B cell (primary cell): ENCODE data around the gene NOC2L. TPM values are rescaled to one million over a fixed set of nuclear protein-coding genes. Genes with fewer than 3 reads are reported as not detected.

Experiments used
- ATAC-seq: fragments of 200-7000 bp; cut with Tn5 transposase; one replicate; pipeline ENCODE4 v1.10.0; 2021; ENCODE audit warnings: low read depth, mild to moderate bottlenecking, moderate number of reproducible peaks, moderate library complexity
- CTCF ChIA-PET: fragments of 350-600 bp; sonication (Branson Sonifier 250); formaldehyde crosslinking; loops from one replicate; lab custom pipeline; 2021; ENCODE audit warnings: antibody characterized with exemption, inconsistent platforms; lab: Charles Lee
- POLR2A ChIA-PET: fragments of 350-600 bp; sonication (Branson Sonifier 250); formaldehyde crosslinking; loops from one replicate; lab custom pipeline; 2021; ENCODE audit warnings: antibody characterized with exemption; lab: Charles Lee
- DNase-seq: peaks from one replicate; pipeline ENCODE4 v3.0.0; 2013
- H2AFZ ChIP-seq: 2 replicates; pipeline ENCODE4 v1.6.1; 2012; ENCODE audit warnings: mild to moderate bottlenecking, low read depth, low read length; ENCODE audit not compliant: insufficient read depth, poor library complexity, severe bottlenecking
- H3K27ac ChIP-seq, 2 donors: 1 replicate in 1 of 2; 2 replicates in 1 of 2; pipeline ENCODE4 v1.5.1; 2012 to 2013; ENCODE audit warnings: low read length in 2 of 2, mild to moderate bottlenecking in 2 of 2, moderate library complexity in 1 of 2
- H3K27me3 ChIP-seq, 4 experiments: fragments of 200-600 bp in 1 of 4; sonication (generic) in 1 of 4; replicated peaks in 1 of 4; 1 replicate in 2 of 4; 2 replicates in 2 of 4; pipeline versions ENCODE4 v1.6.1 to v1.7.0; 2013 to 2016; ENCODE audit warnings: low read length in 3 of 4, mild to moderate bottlenecking in 2 of 4, mixed read lengths in 1 of 4, moderate library complexity in 1 of 4; ENCODE audit not compliant: insufficient read depth in 4 of 4, control insufficient read depth in 3 of 4; ENCODE audit errors: control extremely low read depth in 1 of 4
- H3K36me3 ChIP-seq, 2 experiments: replicated peaks in 1 of 2; 1 replicate in 1 of 2; 2 replicates in 1 of 2; pipeline versions ENCODE4 v1.6.1 to v1.7.1; 2013; ENCODE audit warnings: low read length in 1 of 2; ENCODE audit not compliant: insufficient read depth in 2 of 2, control insufficient read depth in 1 of 2; ENCODE audit errors: control extremely low read depth in 1 of 2, extremely low read depth in 1 of 2
- H3K4me1 ChIP-seq, 2 donors: fragments of 200-600 bp in 1 of 2; sonication (generic) in 1 of 2; 1 replicate in 1 of 2; 2 replicates in 1 of 2; pipeline versions ENCODE4 v1.5.1 to v1.6.1; 2013 to 2017; ENCODE audit warnings: low read length in 2 of 2; ENCODE audit not compliant: control insufficient read depth in 2 of 2, insufficient read depth in 2 of 2
- H3K4me2 ChIP-seq: replicated peaks from 2 replicates; pipeline ENCODE3; 2012; ENCODE audit warnings: mild to moderate bottlenecking, low read depth, low read length; ENCODE audit not compliant: poor library complexity, severe bottlenecking
- H3K4me3 ChIP-seq, 5 experiments: fragments of 200-600 bp in 1 of 5; sonication (generic) in 1 of 5; 1 replicate in 3 of 5; 2 replicates in 2 of 5; pipeline versions ENCODE4 v1.5.1 to v1.7.0; 2011 to 2016; ENCODE audit warnings: low read length in 4 of 5, mild to moderate bottlenecking in 4 of 5, low read depth in 2 of 5, control low read depth in 1 of 5, moderate library complexity in 1 of 5; ENCODE audit not compliant: insufficient read depth in 1 of 5; ENCODE audit errors: control extremely low read depth in 1 of 5, extremely low read depth in 1 of 5
- H3K79me2 ChIP-seq: fragments of 200-600 bp; sonication (generic); one replicate; pipeline ENCODE4 v1.6.0; 2016; ENCODE audit warnings: low read length; ENCODE audit not compliant: control insufficient read depth, insufficient read depth
- H3K9ac ChIP-seq: fragments of 200-600 bp; sonication (generic); 2 replicates; pipeline ENCODE4 v1.6.1; 2017; ENCODE audit warnings: mild to moderate bottlenecking, low read length, moderate library complexity
- H3K9me3 ChIP-seq, 3 donors: one replicate each; pipeline versions ENCODE4 v1.6.1 to v1.7.1; 2013; ENCODE audit warnings: low read length in 2 of 3; ENCODE audit not compliant: control insufficient read depth in 2 of 3, insufficient read depth in 1 of 3; ENCODE audit errors: control extremely low read depth in 1 of 3
- H4K20me1 ChIP-seq: 2 replicates; pipeline ENCODE4 v1.6.0; 2012; ENCODE audit warnings: mild to moderate bottlenecking, low read length; ENCODE audit not compliant: insufficient read depth, control insufficient read depth, poor library complexity, severe bottlenecking
- H3K27ac Mint-ChIP-seq: one replicate; pipeline ENCODE4 v1.8.0; 2021; ENCODE audit warnings: mixed read lengths
- H3K27me3 Mint-ChIP-seq: one replicate; pipeline ENCODE4 v1.8.0; 2021; ENCODE audit warnings: mixed read lengths
- H3K4me1 Mint-ChIP-seq: one replicate; pipeline ENCODE4 v1.8.0; 2021; ENCODE audit warnings: mixed read lengths
- H3K4me3 Mint-ChIP-seq: one replicate; pipeline ENCODE4 v1.8.0; 2021; ENCODE audit warnings: mixed read lengths
- H3K9me3 Mint-ChIP-seq: one replicate; pipeline ENCODE4 v1.8.0; 2022; ENCODE audit warnings: mixed read lengths; ENCODE audit not compliant: insufficient read depth
- EZH2 ChIP-seq: IDR thresholded peaks from 2 replicates; pipeline ENCODE4 v1.6.1; 2012; ENCODE audit warnings: borderline replicate concordance, low read depth, mild to moderate bottlenecking, moderate library complexity, low read length; ENCODE audit not compliant: insufficient read depth, poor library complexity, severe bottlenecking
- WGBS: methylation state at CpG from one replicate; pipeline ENCODE4 v1.1.5; 2013; ENCODE audit warnings: missing lambda C conversion rate; ENCODE audit not compliant: insufficient coverage; 5-methylcytosine and 5-hydroxymethylcytosine counted together
- intact Hi-C: fragments of 100-400 bp; cut with micrococcal nuclease; formaldehyde crosslinking; loops from one replicate; pipeline ENCODE4 v1.10.0; 2022
- polyA plus RNA-seq: library from polyadenylated mRNA; depleted of rRNA; stranded (reverse); fragments of >200 nt; gene quantifications from 2 replicates; pipeline ENCODE4 v1.2.3, GENCODE V29; 2012
- total RNA-seq, 2 donors: library from RNA; stranded (reverse); fragments of 120-200 nt in 1 of 2; gene quantifications; 1 replicate in 1 of 2; 2 replicates in 1 of 2; pipeline versions ENCODE4 v1.2.3 to v1.2.4, GENCODE V29; 2013 to 2022
- TF ChIP-seq, protein P1 (sequence below): fragments of 200-600 bp; IDR thresholded peaks from one replicate; pipeline ENCODE4 v1.8.0; 2022; ENCODE audit warnings: antibody characterized with exemption, mild to moderate bottlenecking

The NOC2L gene
- total and polyA plus RNA-seq, 2 donors (not counting 1 experiment from before 2014, with no cell fraction given) = 48.0 to 64.1 TPM

DNA sequence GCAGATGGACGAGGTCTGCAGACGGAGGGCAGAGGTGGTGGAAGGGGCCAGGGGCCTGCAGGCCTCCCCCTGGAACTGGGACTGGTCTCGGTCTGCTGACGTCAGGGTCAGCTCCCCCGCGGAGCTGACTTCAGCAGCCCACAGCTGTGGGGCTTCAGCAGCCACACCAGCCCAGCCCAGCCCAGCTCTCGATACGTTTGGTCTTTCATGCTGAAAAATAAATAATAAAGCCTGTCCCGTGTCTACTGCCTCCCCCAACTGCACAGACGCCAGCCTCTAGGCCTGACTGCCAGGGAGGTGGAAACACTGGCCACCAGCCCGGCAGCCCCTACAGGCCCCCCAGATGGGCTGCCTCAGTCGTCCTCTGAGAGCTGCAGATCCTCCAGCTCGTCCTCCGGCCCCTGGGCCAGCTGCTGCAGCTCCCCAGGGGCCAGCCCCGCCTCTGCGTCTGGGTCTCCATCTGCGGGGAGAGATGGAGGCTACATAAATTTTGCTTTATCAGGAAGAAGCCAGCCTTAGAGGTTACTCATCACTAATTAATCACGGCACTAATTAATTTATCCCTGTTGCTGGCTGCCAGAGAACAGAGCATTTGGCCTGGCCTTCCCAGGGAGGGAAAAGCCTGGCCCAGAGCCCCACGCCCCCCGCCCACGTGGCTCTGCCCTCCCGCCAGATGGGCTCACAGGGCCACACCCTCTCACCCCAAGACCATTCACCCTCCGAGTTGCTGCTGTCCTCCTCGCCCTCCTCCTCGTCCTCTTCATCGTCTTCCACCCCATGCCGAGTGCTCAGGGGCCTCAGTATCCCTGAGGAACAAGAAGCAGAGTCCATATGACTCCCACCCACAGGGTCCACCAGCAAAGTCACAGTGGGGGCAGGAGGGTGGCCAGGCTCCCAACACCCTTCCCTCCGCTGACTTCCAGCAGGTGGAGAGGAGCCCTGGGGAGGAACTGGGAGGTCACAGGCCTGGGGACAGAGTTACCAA lies 14.4 kb downstream of the NOC2L start:
- no peak overlapping the region for H3K4me2 ChIP-seq
- peaks cover 11% of the 10 kb centered on the region for H3K4me1 Mint-ChIP-seq
- H3K9me3 ChIP-seq = peaks cover 0 to 2% (median 0%) of the 10 kb centered on the region in 3 donors
- intact Hi-C loops = no loop called here
- H4K20me1 ChIP-seq = peaks cover 33% of the 10 kb centered on the region
- H2AFZ ChIP-seq = no peak overlapping the region
- TF ChIP-seq, protein P1, sequence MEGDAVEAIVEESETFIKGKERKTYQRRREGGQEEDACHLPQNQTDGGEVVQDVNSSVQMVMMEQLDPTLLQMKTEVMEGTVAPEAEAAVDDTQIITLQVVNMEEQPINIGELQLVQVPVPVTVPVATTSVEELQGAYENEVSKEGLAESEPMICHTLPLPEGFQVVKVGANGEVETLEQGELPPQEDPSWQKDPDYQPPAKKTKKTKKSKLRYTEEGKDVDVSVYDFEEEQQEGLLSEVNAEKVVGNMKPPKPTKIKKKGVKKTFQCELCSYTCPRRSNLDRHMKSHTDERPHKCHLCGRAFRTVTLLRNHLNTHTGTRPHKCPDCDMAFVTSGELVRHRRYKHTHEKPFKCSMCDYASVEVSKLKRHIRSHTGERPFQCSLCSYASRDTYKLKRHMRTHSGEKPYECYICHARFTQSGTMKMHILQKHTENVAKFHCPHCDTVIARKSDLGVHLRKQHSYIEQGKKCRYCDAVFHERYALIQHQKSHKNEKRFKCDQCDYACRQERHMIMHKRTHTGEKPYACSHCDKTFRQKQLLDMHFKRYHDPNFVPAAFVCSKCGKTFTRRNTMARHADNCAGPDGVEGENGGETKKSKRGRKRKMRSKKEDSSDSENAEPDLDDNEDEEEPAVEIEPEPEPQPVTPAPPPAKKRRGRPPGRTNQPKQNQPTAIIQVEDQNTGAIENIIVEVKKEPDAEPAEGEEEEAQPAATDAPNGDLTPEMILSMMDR = no peak
- TF ChIP-seq EZH2 = no peak
- POLR2A ChIA-PET = no interaction called here
- no peaks in the 10 kb centered on the region for H3K79me2 ChIP-seq
- WGBS = 92% methylated on average over 21 of the region's 28 CpGs
- peaks cover 0 to 28% (median 14%) of the 10 kb centered on the region in 4 experiments for H3K27me3 ChIP-seq
- H3K4me1 ChIP-seq = peaks cover 26 to 29% of the 10 kb centered on the region in 2 donors
- H3K9me3 Mint-ChIP-seq = no peaks in the 10 kb centered on the region
- ATAC-seq = no peak
- H3K27me3 Mint-ChIP-seq = peaks cover 8% of the 10 kb centered on the region
- CTCF ChIA-PET = no interaction called here
- no peak for DNase-seq
- H3K9ac ChIP-seq = no peak overlapping the region
- H3K36me3 ChIP-seq = peaks cover 0 to 42% of the 10 kb centered on the region in 2 experiments
- H3K4me3 Mint-ChIP-seq = no peak overlapping the region
- no peak overlapping the region for H3K4me3 ChIP-seq
- H3K27ac ChIP-seq = no peak overlapping the region
- no peak overlapping the region for H3K27ac Mint-ChIP-seq
